HEK293 (cell line): ENCODE data around the gene ADAM33.

ENCODE experiments used
- CTCF ChIA-PET: fragments of 350-600 bp; formaldehyde crosslinking; extraction: SDS; loops from one replicate; lab custom pipeline; 2021; ENCODE audit warnings: antibody characterized with exemption; lab: Yijun Ruan, JAX
- POLR2A ChIA-PET: fragments of 300-600 bp; formaldehyde crosslinking; extraction: SDS; loops from one replicate; lab custom pipeline; 2020; ENCODE audit warnings: antibody characterized with exemption, inconsistent platforms; lab: Yijun Ruan, JAX
- H3K27ac ChIP-seq: fragments of 200-500 bp; sonication (Bioruptor generic); 2 replicates; pipeline ENCODE4 v1.5.1; 2014; ENCODE audit warnings: low read depth, low read length, control low read depth, inconsistent platforms; ENCODE audit errors: extremely low read depth
- H3K36me3 ChIP-seq, 2 experiments: fragments of 200-500 bp in 1 of 2; sonication (Bioruptor generic) in 1 of 2; 1 replicate in 1 of 2; 2 replicates in 1 of 2; pipeline ENCODE4 v1.5.1; 2014 to 2017; ENCODE audit warnings: inconsistent platforms in 2 of 2, low read length in 2 of 2; ENCODE audit not compliant: control insufficient read depth in 2 of 2, insufficient read depth in 1 of 2
- H3K4me1 ChIP-seq: fragments of 200-500 bp; sonication (Bioruptor generic); 2 replicates; pipeline ENCODE4 v1.5.1; 2014; ENCODE audit warnings: mild to moderate bottlenecking, low read length, inconsistent platforms; ENCODE audit not compliant: control insufficient read depth, insufficient read depth
- H3K4me3 ChIP-seq: 2 replicates; pipeline ENCODE4 v1.5.1; 2011; ENCODE audit warnings: low read depth, mild to moderate bottlenecking, control low read depth, low read length, moderate library complexity
- H3K9me3 ChIP-seq: fragments of 200-500 bp; sonication (Bioruptor generic); 2 replicates; pipeline ENCODE4 v1.5.1; 2014; ENCODE audit warnings: low read depth, low read length, inconsistent platforms; ENCODE audit not compliant: control insufficient read depth, insufficient read depth
- CTCF ChIP-seq: fragments of 450-650 bp; formaldehyde crosslinking; IDR thresholded peaks from 2 replicates; pipeline ENCODE4 v1.5.1; 2016; ENCODE audit warnings: missing biosample characterization, missing genetic modification characterization
- EGR2 ChIP-seq: fragments of 450-650 bp; formaldehyde crosslinking; IDR thresholded peaks from 2 replicates; pipeline ENCODE4 v1.5.1; 2016; ENCODE audit warnings: low read depth, missing biosample characterization, missing genetic modification characterization
- GLI2 ChIP-seq: fragments of 450-650 bp; formaldehyde crosslinking; IDR thresholded peaks from 2 replicates; pipeline ENCODE4; 2017; ENCODE audit warnings: missing biosample characterization, missing genetic modification characterization, low read depth, borderline replicate concordance
- GLIS2 ChIP-seq: fragments of 450-650 bp; formaldehyde crosslinking; IDR thresholded peaks from 2 replicates; pipeline ENCODE4 v1.5.1; 2016; ENCODE audit warnings: missing biosample characterization, missing genetic modification characterization
- KLF17 ChIP-seq: fragments of 450-650 bp; formaldehyde crosslinking; IDR thresholded peaks from 2 replicates; pipeline ENCODE4 v1.5.1; 2016; ENCODE audit warnings: missing biosample characterization, missing genetic modification characterization
- MEIS1 ChIP-seq: sonication (generic); formaldehyde crosslinking; IDR thresholded peaks from 2 replicates; pipeline ENCODE4 v1.8.1; 2022; ENCODE audit warnings: missing genetic modification reagents, mild to moderate bottlenecking, borderline replicate concordance
- SCRT2 ChIP-seq: fragments of 450-650 bp; formaldehyde crosslinking; IDR thresholded peaks from 2 replicates; pipeline ENCODE4 v1.5.1; 2016; ENCODE audit warnings: missing biosample characterization, missing genetic modification characterization
- ZBTB26 ChIP-seq: fragments of 450-650 bp; formaldehyde crosslinking; optimal IDR thresholded peaks from 2 replicates; pipeline ENCODE3; 2016; ENCODE audit warnings: missing biosample characterization, mild to moderate bottlenecking, missing genetic modification characterization
- ZBTB7A ChIP-seq: fragments of 450-650 bp; formaldehyde crosslinking; IDR thresholded peaks from 2 replicates; pipeline ENCODE4 v1.5.1; 2016; ENCODE audit warnings: low read depth, missing biosample characterization, missing genetic modification characterization
- ZBTB8A ChIP-seq: fragments of 450-650 bp; formaldehyde crosslinking; IDR thresholded peaks from 2 replicates; pipeline ENCODE4 v1.5.1; 2016; ENCODE audit warnings: missing biosample characterization, missing genetic modification characterization
- ZIC2 ChIP-seq: fragments of 450-650 bp; formaldehyde crosslinking; IDR thresholded peaks from 2 replicates; pipeline ENCODE4 v1.5.1; 2016; ENCODE audit warnings: missing biosample characterization, missing genetic modification characterization
- ZNF202 ChIP-seq: fragments of 450-650 bp; formaldehyde crosslinking; IDR thresholded peaks from 2 replicates; pipeline ENCODE4 v1.5.1; 2016; ENCODE audit warnings: missing biosample characterization, missing genetic modification characterization, borderline replicate concordance
- ZNF26 ChIP-seq: fragments of 450-650 bp; formaldehyde crosslinking; IDR thresholded peaks from 2 replicates; pipeline ENCODE4 v1.5.1; 2016; ENCODE audit warnings: missing biosample characterization, missing genetic modification characterization
- ZNF362 ChIP-seq: fragments of 450-650 bp; formaldehyde crosslinking; IDR thresholded peaks from 2 replicates; pipeline ENCODE4 v1.5.1; 2016; ENCODE audit warnings: missing biosample characterization, missing genetic modification characterization
- ZNF394 ChIP-seq: fragments of 450-650 bp; formaldehyde crosslinking; IDR thresholded peaks from 2 replicates; pipeline ENCODE4 v1.5.1; 2016; ENCODE audit warnings: missing biosample characterization, missing genetic modification characterization, mild to moderate bottlenecking, moderate library complexity, borderline replicate concordance
- ZNF488 ChIP-seq: fragments of 450-650 bp; formaldehyde crosslinking; IDR thresholded peaks from 2 replicates; pipeline ENCODE4 v1.5.1; 2016; ENCODE audit warnings: missing biosample characterization, missing genetic modification characterization
- ZNF600 ChIP-seq: fragments of 450-650 bp; formaldehyde crosslinking; IDR thresholded peaks from 2 replicates; pipeline ENCODE4 v1.5.1; 2016; ENCODE audit warnings: missing biosample characterization, missing genetic modification characterization
- ZNF660 ChIP-seq: fragments of 450-650 bp; IDR thresholded peaks from 2 replicates; pipeline ENCODE4 v1.5.1; 2018; ENCODE audit warnings: missing biosample characterization, mild to moderate bottlenecking, missing genetic modification characterization
- ZNF777 ChIP-seq: fragments of 450-650 bp; formaldehyde crosslinking; IDR thresholded peaks from 2 replicates; pipeline ENCODE4 v1.5.1; 2017; ENCODE audit warnings: missing biosample characterization, missing genetic modification characterization, borderline replicate concordance
- ZNF830 ChIP-seq: fragments of 450-650 bp; IDR thresholded peaks from 2 replicates; pipeline ENCODE4 v1.5.0; 2018; ENCODE audit warnings: missing biosample characterization, missing genetic modification characterization, low read depth, mild to moderate bottlenecking, moderate library complexity
- ZNF843 ChIP-seq: fragments of 450-650 bp; formaldehyde crosslinking; IDR thresholded peaks from 2 replicates; pipeline ENCODE4 v1.5.1; 2016; ENCODE audit warnings: missing biosample characterization, missing genetic modification characterization
- ZSCAN18 ChIP-seq: fragments of 450-650 bp; formaldehyde crosslinking; IDR thresholded peaks from 2 replicates; pipeline ENCODE4 v1.5.1; 2016; ENCODE audit warnings: missing biosample characterization, missing genetic modification characterization
- ZSCAN5A ChIP-seq: fragments of 450-650 bp; formaldehyde crosslinking; IDR thresholded peaks from 2 replicates; pipeline ENCODE4 v1.5.1; 2016; ENCODE audit warnings: missing biosample characterization, missing genetic modification characterization

The ADAM33 gene

GRCh38 chr20:3670511-3670910 is 11.3 kb downstream of the ADAM33 start:
- TF ChIP-seq ZBTB26 (tag by site-specific recombination) (no peak), ZNF600 (tag by site-specific recombination) (0 out of 2 replicates have a peak, but pooled peaks have one; percentile 15), CTCF (tag by site-specific recombination) (peak; percentile 78; the same call in 1 of the 2 replicates), MEIS1 (CRISPR knock-in tag) (no peak), ZNF488 (tag by site-specific recombination) (no peak), GLI2 (no peak), ZNF394 (tag by site-specific recombination) (peak; percentile 17; the same call in 1 of the 2 replicates), GLIS2 (0 out of 2 replicates have a peak, but pooled peaks have one; percentile 31), EGR2 (tag by site-specific recombination) (0 out of 2 replicates have a peak, but pooled peaks have one; percentile 9), ZBTB7A (tag by site-specific recombination) (no peak), ZSCAN18 (no peak), ZNF660 (no peak)
- TF ChIP-seq, all 188 proteins: peak for 5
- H3K9me3 ChIP-seq, result no peaks in the 10 kb centered on the region
- H3K36me3 ChIP-seq, result no peaks in the 10 kb centered on the region
- peaks cover 7% of the 10 kb centered on the region; the same call in 1 of the 2 replicates for H3K4me1 ChIP-seq
- ChIA-PET CTCF (interaction anchor here (0.5 to 4.1 kb wide), 6 partner anchors 40 to 1545 kb away, joined by 3 to 30 read pairs (median 3); no protein-coding TSS in a partner anchor), POLR2A (no interaction called here)
- no peak overlapping the region for H3K4me3 ChIP-seq
- H3K27ac ChIP-seq, result no peak overlapping the region

- Histone ChIP-seq H3K4me3 (no peak overlapping the region), H3K9me3 (no peaks in the 10 kb centered on the region), H3K27ac (no peak overlapping the region), H3K36me3 (no peaks in the 10 kb centered on the region), H3K4me1 (peaks cover 5% of the 10 kb centered on the region; the same call in 1 of the 2 replicates)
- ChIA-PET POLR2A (no interaction called here), CTCF (interaction anchor here (1.3 to 4.1 kb wide), 3 partner anchors 41 to 106 kb away, joined by 3 to 30 read pairs (median 6); no protein-coding TSS in a partner anchor)
- no peak for TF ChIP-seq ZBTB8A (tag by site-specific recombination)
- no peak for TF ChIP-seq ZIC2 (tag by site-specific recombination)
- TF ChIP-seq ZNF394 (tag by site-specific recombination), result no peak
- TF ChIP-seq ZNF202 (tag by site-specific recombination), result no peak
- TF ChIP-seq ZNF26, result no peak
- no peak for TF ChIP-seq ZSCAN5A
- no peak for TF ChIP-seq ZNF362 (tag by site-specific recombination)
- TF ChIP-seq ZNF830 (tag by site-specific recombination), result no peak
- TF ChIP-seq ZNF777 (tag by site-specific recombination), result no peak
- TF ChIP-seq KLF17, result no peak
- TF ChIP-seq ZNF843 (tag by site-specific recombination), result no peak
- no peak for TF ChIP-seq SCRT2 (tag by site-specific recombination)
These were observed 12.0 kb downstream of the ADAM33 start for GRCh38 chr20:3669710-3670367.
